IPS DF 4.7 (cell line): ENCODE results near the gene CFAP58.

Source experiments
- DNase-seq: peaks from one replicate; pipeline ENCODE4 v3.0.0-alpha.2; 2013; ENCODE audit warnings: low spot score; ENCODE audit errors: extremely low read depth

Gene CFAP58

GRCh38 chr10:104322416-104322782 is 31.2 kb upstream of the CFAP58 start:
- no peak for DNase-seq

- no peak for DNase-seq
Measured at GRCh38 chr10:104323085-104323484, 30.5 kb upstream of the CFAP58 start.

DNA sequence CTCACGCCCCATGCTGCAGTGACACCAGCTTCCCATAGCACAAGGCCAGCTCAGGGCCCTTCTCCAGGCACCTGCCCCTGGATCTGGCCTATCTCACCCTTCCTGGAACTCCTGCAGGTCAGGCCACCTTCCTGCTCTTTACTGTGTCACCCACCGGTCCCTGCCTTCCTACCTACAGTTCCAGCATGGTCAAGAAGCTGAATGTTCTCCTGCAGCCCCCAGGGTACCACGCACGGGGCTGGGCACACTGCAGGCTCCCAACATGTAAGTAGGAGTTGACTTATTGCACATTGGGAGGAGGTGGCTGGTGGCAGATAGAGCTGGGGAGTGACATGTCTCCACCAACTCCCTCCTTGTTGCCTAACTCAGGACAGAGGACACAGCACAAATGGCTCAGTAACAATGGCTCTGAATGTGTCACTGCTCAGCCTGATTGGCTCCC is 29.9 kb upstream of the CFAP58 start:
- DNase-seq, result no peak

DNA sequence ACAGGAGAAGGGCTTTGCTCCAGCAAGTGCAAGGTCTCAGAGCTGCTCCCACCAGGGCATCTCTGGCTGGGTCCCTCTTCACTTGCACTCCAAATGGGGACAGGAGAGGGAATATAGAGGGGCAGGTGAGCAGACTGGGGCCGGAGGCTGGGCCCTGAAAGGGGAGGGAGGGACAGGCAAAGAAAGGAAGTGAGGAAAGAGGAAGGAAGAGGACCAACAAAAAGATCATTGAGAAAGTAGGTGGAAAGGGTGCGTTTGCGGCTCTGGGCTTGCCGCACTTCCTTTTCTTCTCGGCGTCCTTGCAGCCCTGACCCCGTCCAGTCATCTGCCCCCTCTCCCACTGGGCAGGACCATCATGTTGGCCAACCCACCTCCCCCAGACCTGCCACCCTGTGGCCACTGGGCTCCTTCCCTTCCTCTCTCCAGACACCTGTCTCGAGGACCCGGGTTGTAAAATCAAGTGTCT is 29.4 kb upstream of the CFAP58 start:
- no peak for DNase-seq

GRCh38 chr10:104324931-104325330 is 28.7 kb upstream of the CFAP58 start:
- DNase-seq, result no peak

DNA sequence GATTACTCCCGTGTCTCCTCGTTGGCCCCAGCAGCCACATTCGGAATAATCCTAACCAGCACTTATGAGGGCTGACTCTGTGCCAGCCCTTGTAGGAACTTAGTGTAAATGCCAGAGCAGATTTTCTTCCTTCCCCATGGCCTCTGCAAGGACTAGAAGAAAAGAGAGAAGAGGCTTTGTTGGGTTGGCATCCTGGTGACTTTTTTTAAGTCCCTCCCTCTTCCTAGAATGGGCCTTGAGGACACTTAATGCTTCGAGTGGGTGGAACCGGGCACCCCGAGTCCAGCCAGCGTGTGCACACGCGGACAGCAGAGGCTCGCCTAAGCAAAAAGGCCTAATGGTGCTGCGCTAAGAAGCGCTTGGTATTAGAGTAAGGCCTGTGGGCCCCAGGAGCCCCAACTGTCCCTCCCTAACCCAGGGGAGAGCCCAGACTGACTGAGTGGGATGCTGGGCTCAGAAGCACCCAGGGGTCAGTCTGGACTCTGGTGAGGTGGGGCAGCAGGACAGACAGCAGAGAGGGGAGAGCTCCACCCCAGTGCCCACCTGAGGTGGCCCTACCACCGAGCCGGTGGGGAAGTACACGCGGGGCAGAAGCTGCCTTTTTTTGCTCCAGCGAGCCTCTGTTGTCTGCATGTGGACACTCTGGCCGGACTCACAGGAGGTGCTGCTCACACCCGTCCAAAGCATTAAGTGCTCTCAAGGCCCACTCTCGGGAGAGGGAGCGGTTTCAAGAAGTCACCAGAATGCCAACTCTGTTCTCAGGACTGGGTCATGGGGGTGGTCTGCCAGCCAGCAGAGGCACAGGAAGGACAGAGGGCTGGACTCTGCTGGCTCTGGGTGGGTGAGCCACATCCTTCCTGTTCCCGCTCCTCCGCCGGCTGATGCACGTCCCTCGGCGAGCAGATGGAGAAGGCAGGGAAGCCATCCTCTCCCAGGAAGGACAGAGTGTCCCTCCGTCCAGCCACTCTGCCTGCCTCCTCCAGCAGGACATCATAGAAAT is 27.9 kb upstream of the CFAP58 start:
- DNase-seq, result no peak

DNA sequence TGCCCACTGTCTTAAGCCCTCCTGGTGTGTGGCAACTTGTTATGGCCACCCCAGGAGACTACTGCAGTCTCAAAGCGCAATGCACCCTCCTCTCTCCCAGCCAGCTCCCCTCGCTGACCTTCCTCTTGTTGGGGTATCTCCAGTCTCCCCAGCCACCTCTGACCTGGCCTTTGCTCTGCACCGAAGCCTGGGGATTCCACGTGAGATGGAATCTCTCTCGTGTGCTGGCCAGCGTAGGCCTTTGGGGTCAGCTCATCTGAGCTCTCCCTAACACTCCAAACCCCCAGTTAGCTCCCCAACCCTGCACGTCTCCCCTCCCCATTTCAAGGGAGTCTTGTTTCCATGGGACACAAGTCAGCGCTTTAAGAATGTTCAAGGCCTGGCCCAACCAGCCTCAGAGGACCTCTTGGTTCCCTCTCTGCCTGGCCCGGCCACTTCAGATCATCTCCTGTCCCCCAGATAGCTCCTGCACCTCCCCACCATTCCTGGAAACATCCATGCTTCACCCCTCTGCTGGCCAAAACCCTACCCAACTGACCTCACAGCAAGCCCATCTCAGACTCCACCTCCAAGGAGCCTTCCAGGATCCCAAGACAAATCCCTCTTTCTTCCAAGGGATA is 26.5 kb upstream of the CFAP58 start:
- DNase-seq, result no peak

DNA sequence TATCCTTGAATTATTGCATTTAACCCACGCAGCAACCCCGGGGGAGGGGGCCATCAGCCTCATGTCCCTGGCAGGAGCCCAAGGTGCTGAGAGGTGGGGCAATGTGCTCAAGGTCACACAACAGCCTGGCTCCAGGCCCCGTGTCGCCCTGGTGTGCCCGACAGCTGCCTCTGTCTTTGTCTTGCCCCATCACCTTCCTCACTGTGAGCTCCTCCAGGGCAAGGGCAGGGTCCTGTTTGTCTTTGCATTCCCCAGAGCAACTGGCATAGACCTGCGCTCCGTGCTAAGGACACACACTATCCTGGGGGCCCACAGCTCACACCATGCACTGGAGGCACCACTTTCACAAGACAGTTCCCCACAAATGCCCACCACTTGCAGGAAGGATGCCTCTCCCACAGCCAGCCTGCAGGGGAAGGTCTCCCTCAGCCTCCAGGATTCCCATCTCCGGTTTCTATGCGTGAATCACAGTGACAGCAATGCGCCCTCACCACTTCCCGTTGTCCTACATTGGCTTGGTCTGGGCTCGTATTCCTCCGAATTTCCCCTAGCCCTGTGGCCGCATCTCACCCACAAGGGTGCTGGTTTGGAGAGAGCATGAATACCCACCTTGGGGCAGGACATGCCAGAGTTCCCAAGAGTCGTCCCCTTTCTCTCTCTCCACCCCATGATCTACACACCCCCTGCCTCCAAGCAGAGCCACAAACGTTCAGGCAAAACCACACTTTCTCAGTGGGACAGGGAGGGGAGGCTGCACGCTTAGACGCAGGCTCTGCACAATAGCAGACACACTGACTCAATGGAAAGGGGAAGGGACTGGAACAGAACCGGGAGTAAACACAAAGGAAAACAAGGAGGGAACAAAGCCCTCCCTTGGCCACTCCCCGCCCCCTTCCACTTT is 25.6 kb upstream of the CFAP58 start:
- no peak for DNase-seq

GRCh38 chr10:104328646-104328895 is 25.1 kb upstream of the CFAP58 start:
- DNase-seq, result no peak

DNA sequence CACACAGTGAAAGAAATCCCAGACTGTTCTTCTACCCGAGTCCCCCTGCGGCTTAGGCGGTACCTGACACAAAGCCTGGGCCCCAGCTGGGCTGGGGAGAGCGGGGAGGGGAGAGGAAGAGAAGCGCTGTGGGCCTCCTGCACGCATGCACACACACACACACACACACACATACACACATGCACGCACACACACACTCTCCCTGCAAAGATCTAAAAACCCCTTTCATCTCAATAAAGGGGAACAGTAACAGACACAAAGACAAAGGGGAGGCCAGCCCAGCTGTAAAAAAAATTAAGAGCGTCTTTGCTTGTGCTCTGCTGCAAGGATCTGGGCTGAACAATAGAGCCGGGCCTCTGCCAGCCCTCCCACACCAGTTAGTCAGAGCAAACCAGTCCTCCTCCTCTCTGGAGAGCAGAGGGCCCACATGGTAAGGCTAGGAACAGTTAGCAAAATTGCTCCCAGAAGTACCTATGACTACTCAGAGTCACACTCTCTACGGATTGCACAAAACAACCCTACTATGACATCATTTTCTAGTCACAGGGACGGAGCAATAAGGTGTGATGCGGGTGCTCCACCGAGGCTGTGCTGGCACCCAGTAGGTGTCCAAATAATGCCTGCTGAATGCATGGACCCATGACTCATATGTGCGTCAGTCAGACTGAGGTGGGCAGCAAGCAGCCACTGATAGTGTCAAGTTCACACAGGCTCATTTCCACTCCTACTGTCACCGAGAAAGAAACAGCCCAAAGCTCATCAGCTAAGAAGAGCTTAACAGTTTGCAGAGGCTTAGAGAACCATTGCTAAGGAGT is 24.5 kb upstream of the CFAP58 start:
- DNase-seq, result no peak

- no peak for DNase-seq
Measured at GRCh38 chr10:104329735-104330134, 23.9 kb upstream of the CFAP58 start.

GRCh38 chr10:104330168-104331110 is 23.2 kb upstream of the CFAP58 start:
- no peak for DNase-seq

DNA sequence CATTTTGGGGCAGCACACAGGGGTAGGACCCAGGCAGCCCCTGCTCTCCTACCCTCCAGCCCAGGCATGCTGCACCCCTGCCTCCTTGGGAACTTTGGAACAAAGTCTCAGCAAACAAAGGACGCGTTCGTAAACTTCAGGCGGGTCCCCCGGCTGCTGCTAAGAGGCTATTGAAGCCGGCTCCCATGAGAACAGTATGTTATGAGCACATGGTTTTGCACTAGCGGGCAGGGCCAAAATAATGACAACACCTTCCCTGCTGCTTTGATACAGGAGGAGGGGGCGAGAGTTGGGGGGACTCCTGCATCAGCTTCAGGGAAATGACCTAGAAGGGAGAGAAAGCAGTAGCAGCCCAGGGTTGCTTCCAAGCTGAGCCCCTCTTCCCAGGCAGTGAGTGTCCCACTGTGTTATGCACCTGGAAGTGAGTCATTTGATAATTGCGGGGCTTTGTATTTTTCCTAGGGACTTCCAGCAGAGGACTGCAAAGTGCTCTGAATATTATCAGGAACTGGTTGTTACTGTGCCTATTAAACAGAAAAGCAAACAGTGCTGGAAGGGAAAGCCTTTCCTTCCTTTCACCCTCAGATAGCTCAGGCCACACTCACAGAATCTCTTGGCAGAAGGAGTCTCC is 22.3 kb upstream of the CFAP58 start:
- DNase-seq, result no peak

GRCh38 chr10:104332243-104333031 is 21.2 kb upstream of the CFAP58 start:
- no peak for DNase-seq

DNA sequence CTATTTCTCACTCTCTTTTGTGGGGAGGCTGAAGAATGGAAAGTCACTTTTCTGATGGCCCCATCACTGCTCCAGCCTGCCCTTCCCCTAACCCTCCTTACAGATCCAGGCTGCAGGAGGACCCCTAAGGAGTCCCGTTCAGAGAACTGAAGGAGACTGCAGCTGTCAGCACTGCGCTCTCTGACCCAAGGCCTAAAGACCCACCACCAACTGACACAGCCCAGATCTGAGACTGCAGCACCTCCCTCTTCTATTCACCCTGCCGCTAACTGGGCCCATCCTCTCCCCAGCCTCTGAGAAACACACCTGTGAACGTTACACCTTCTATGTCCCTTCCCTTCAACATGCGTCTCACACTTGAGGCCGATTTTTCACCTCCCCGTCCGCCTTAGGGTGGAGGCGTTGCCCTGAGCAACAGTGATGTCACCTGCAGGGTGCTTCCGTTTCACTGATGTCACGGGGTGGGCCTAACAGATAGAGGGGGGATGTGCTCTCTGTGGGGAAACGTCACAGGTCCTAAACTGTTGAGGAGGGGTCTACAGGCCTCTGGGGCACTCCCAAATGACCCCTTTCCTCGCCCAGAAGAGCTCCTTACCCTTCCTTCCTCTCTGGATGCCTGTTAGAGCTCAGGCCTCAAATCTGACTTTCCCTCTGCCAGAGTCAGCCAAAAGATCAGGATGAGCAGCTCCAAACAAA is 20.5 kb upstream of the CFAP58 start:
- DNase-seq, result no peak

DNA sequence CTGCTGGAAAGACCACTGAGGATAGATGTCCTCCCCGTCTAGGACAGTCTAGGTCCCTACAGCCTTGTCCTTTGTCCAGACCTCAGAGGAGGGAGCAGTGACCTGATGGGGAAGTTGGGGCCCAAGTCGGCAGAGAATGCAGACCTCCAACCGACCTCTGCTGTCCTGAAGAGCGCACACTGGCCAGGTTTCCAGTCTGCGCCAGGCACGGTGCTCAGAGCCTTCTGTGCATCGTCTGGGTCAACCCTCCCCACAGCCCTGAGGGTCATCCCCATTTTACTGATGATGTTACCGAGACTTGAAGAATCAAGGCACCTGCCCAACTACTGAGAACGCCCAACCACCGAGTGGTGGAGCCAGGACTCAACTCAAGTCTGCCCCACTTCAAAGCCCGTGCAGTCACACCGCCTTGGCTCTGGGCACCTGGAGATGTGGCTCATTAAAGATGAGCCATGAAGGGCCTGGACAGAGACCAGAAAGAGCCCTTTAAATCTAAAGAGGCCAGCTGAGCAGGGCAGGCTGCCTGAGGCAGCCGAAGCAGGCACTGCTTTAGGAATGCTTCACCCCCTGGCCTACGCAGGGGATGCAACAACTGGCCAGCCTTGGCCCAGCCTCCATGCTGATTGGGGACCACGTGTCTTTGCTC is 19.8 kb upstream of the CFAP58 start:
- DNase-seq, result no peak

DNA sequence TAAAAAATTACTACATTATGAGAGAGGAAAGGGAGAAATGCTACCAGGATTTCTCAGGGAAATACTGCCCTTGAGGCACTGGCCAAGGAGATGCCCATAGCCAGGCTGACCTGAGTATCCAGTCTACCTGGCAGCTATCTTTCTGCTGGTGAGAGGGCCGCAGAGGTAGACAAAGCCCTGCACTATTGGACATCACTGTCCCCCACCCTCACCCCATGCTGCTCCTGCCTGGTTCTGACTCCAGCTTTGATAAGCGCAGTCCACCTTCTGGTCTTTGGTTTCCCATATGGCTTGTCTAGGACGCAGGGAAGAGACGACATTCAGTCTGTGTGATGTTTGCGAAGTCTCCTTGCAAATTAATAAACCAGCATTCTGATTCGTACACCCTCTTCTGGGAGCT is 19.1 kb upstream of the CFAP58 start:
- no peak for DNase-seq
